ENCODE results near the gene CLCF1.
A peak's percentile ranks its signal among the peaks of the same experiment; 100 is the strongest.

The CLCF1 gene

GRCh38 chr11:67356387-67356863 is 17.0 kb downstream of the CLCF1 start:
- no peaks in the 10 kb centered on the region for H3K27me3 ChIP-seq (ENCODE audit: control insufficient read depth in 1 of 2, insufficient read depth in 2 of 2, low read length in 2 of 2)
- no peaks in the 10 kb centered on the region for H3K9me3 ChIP-seq (ENCODE audit: low read length)
- H3K4me1 ChIP-seq (ENCODE audit: insufficient read depth, low read length), result peaks cover 56% of the 10 kb centered on the region
- H3K4me3 ChIP-seq (ENCODE audit: low read depth in 1 of 2, low read length in 2 of 2), result no peak overlapping the region
- no peak overlapping the region for H3K9ac ChIP-seq (ENCODE audit: low read length)
- peak overlapping the region; percentile 16 for H3K27ac ChIP-seq (ENCODE audit: low read depth, low read length)
- no peaks in the 10 kb centered on the region for H3K36me3 ChIP-seq (ENCODE audit: insufficient read depth, low read length)

GRCh38 chr11:67355794-67356386 is 17.5 kb downstream of the CLCF1 start:
- Histone ChIP-seq H3K9ac (ENCODE audit: low read length) (no peak overlapping the region), H3K27ac (ENCODE audit: low read depth, low read length) (peak overlapping the region; percentile 16), H3K36me3 (ENCODE audit: insufficient read depth, low read length) (no peaks in the 10 kb centered on the region), H3K4me1 (ENCODE audit: insufficient read depth, low read length) (peaks cover 58% of the 10 kb centered on the region), H3K4me3 (ENCODE audit: low read depth in 1 of 2, low read length in 2 of 2) (no peak overlapping the region), H3K27me3 (ENCODE audit: control insufficient read depth in 1 of 2, insufficient read depth in 2 of 2, low read length in 2 of 2) (no peaks in the 10 kb centered on the region), H3K9me3 (ENCODE audit: low read length) (no peaks in the 10 kb centered on the region)

GRCh38 chr11:67355023-67355793 is 18.2 kb downstream of the CLCF1 start:
- no peaks in the 10 kb centered on the region for H3K27me3 ChIP-seq (ENCODE audit: control insufficient read depth in 1 of 2, insufficient read depth in 2 of 2, low read length in 2 of 2)
- H3K27ac ChIP-seq (ENCODE audit: low read depth, low read length), result peak overlapping the region; percentile 16
- H3K4me1 ChIP-seq (ENCODE audit: insufficient read depth, low read length), result peaks cover 58% of the 10 kb centered on the region
- no peaks in the 10 kb centered on the region for H3K36me3 ChIP-seq (ENCODE audit: insufficient read depth, low read length)
- H3K4me3 ChIP-seq (ENCODE audit: low read depth in 1 of 2, low read length in 2 of 2), result no peak overlapping the region
- H3K9me3 ChIP-seq (ENCODE audit: low read length), result no peaks in the 10 kb centered on the region
- H3K9ac ChIP-seq (ENCODE audit: low read length), result no peak overlapping the region

GRCh38 chr11:67354075-67355022 is 19.0 kb downstream of the CLCF1 start:
- Histone ChIP-seq H3K9ac (ENCODE audit: low read length) (peak overlapping the region; percentile 69), H3K4me1 (ENCODE audit: insufficient read depth, low read length) (peaks cover 58% of the 10 kb centered on the region), H3K27ac (ENCODE audit: low read depth, low read length) (peak overlapping the region; percentile 98), H3K9me3 (ENCODE audit: low read length) (no peaks in the 10 kb centered on the region), H3K36me3 (ENCODE audit: insufficient read depth, low read length) (no peaks in the 10 kb centered on the region), H3K4me3 (ENCODE audit: low read depth in 1 of 2, low read length in 2 of 2) (peak overlapping the region; percentile 18 to 89), H3K27me3 (ENCODE audit: control insufficient read depth in 1 of 2, insufficient read depth in 2 of 2, low read length in 2 of 2) (no peaks in the 10 kb centered on the region)

- H3K4me1 ChIP-seq (ENCODE audit: insufficient read depth, low read length), result peaks cover 58% of the 10 kb centered on the region
- peak within 1 kb of the TSS; percentile 83 for H3K9ac ChIP-seq (ENCODE audit: low read length)
- H3K4me3 ChIP-seq (ENCODE audit: low read depth in 1 of 2, low read length in 2 of 2), result peak within 1 kb of the TSS; percentile 89 to 93
- H3K36me3 ChIP-seq (ENCODE audit: insufficient read depth, low read length), result no peaks in the 10 kb centered on the region
- no peaks in the 10 kb centered on the region for H3K27me3 ChIP-seq (ENCODE audit: control insufficient read depth in 1 of 2, insufficient read depth in 2 of 2, low read length in 2 of 2)
- H3K27ac ChIP-seq (ENCODE audit: low read depth, low read length), result peak within 1 kb of the TSS; percentile 98
- H3K9me3 ChIP-seq (ENCODE audit: low read length), result no peaks in the 10 kb centered on the region
Measured at GRCh38 chr11:67353317-67354074, 19.9 kb downstream of the CLCF1 start, which contains the start of gene POLD4. POLD4 (minus strand) TSS chr11:67353546; CDS start chr11:67353399, 147 bp downstream.

- Histone ChIP-seq H3K27me3 (ENCODE audit: control insufficient read depth in 1 of 2, insufficient read depth in 2 of 2, low read length in 2 of 2) (no peaks in the 10 kb centered on the region), H3K9ac (ENCODE audit: low read length) (peak overlapping the region; percentile 83), H3K9me3 (ENCODE audit: low read length) (no peaks in the 10 kb centered on the region), H3K4me1 (ENCODE audit: insufficient read depth, low read length) (peaks cover 52% of the 10 kb centered on the region), H3K27ac (ENCODE audit: low read depth, low read length) (peak overlapping the region; percentile 98), H3K36me3 (ENCODE audit: insufficient read depth, low read length) (no peaks in the 10 kb centered on the region), H3K4me3 (ENCODE audit: low read depth in 1 of 2, low read length in 2 of 2) (peak overlapping the region; percentile 89 to 93)
Measured at GRCh38 chr11:67352546-67353316, 20.7 kb downstream of the CLCF1 start.

GRCh38 chr11:67351275-67352005 is 22.0 kb downstream of the CLCF1 start:
- no peak overlapping the region for H3K4me3 ChIP-seq (ENCODE audit: low read depth in 1 of 2, low read length in 2 of 2)
- no peaks in the 10 kb centered on the region for H3K9me3 ChIP-seq (ENCODE audit: low read length)
- H3K27me3 ChIP-seq (ENCODE audit: control insufficient read depth in 1 of 2, insufficient read depth in 2 of 2, low read length in 2 of 2), result no peaks in the 10 kb centered on the region
- H3K4me1 ChIP-seq (ENCODE audit: insufficient read depth, low read length), result peaks cover 40% of the 10 kb centered on the region
- no peak overlapping the region for H3K9ac ChIP-seq (ENCODE audit: low read length)
- peak overlapping the region; percentile 59 for H3K27ac ChIP-seq (ENCODE audit: low read depth, low read length)
- H3K36me3 ChIP-seq (ENCODE audit: insufficient read depth, low read length), result no peaks in the 10 kb centered on the region

- Histone ChIP-seq H3K36me3 (ENCODE audit: insufficient read depth, low read length) (no peaks in the 10 kb centered on the region), H3K4me1 (ENCODE audit: insufficient read depth, low read length) (peaks cover 28% of the 10 kb centered on the region), H3K4me3 (ENCODE audit: low read depth in 1 of 2, low read length in 2 of 2) (no peak overlapping the region), H3K27ac (ENCODE audit: low read depth, low read length) (no peak overlapping the region), H3K9me3 (ENCODE audit: low read length) (no peaks in the 10 kb centered on the region), H3K27me3 (ENCODE audit: control insufficient read depth in 1 of 2, insufficient read depth in 2 of 2, low read length in 2 of 2) (no peaks in the 10 kb centered on the region), H3K9ac (ENCODE audit: low read length) (no peak overlapping the region)
Measured at GRCh38 chr11:67349928-67350465, 23.4 kb downstream of the CLCF1 start.

- H3K27me3 ChIP-seq (ENCODE audit: control insufficient read depth in 1 of 2, insufficient read depth in 2 of 2, low read length in 2 of 2), result no peaks in the 10 kb centered on the region
- H3K9me3 ChIP-seq (ENCODE audit: low read length), result no peaks in the 10 kb centered on the region
- peaks cover 23% of the 10 kb centered on the region for H3K4me1 ChIP-seq (ENCODE audit: insufficient read depth, low read length)
- H3K36me3 ChIP-seq (ENCODE audit: insufficient read depth, low read length), result no peaks in the 10 kb centered on the region
- no peak overlapping the region for H3K9ac ChIP-seq (ENCODE audit: low read length)
- H3K4me3 ChIP-seq (ENCODE audit: low read depth in 1 of 2, low read length in 2 of 2), result no peak overlapping the region
- H3K27ac ChIP-seq (ENCODE audit: low read depth, low read length), result no peak overlapping the region
Measured at GRCh38 chr11:67349457-67349856, 23.9 kb downstream of the CLCF1 start.

All from muscle layer of colon (tissue), 2 donors.